OCI-LY1 (cell line): ENCODE data around the gene CTNNBL1.

Experiments used
- CTCF ChIP-seq: fragments of 200-600 bp; sonication (generic), shearing (Covaris generic); IDR thresholded peaks from 2 replicates; pipeline ENCODE4 v1.5.1; 2017; ENCODE audit warnings: mild to moderate bottlenecking, antibody characterized with exemption, low read length, moderate library complexity, mixed read lengths
- EZH2 ChIP-seq: fragments of 200-600 bp; sonication (generic), shearing (Covaris generic); IDR thresholded peaks from 2 replicates; pipeline ENCODE4 v1.8.0; 2017; ENCODE audit warnings: borderline replicate concordance, mixed run types, mild to moderate bottlenecking, antibody characterized with exemption, low read length, moderate library complexity, mixed read lengths

DNA sequence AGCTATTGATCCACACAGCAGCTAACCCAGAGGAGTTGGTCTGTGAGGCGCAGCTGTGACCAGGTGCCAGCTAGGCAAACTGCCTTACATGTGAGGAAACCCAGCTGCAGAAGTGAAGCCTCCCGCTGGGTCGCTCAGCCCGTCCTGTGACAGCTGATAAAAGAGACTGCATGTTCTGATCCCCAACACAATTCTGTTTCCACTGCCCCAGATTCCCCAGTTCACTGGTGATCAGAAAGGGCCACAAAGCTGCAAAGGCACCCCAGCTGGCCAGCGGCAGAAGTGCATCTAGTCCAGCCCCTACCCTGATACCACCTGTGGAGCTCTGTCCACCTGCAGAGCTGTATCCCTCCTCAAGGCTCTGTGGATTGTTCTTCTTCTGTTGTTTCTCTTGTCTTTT, 64.5 kb downstream of the CTNNBL1 start:
- TF ChIP-seq CTCF (peak; percentile 32; the same call in 1 of the 2 replicates), EZH2 (no peak)
